B cell (primary cell): ENCODE measurements around the gene SDR9C7. TPM values are rescaled to one million over a fixed set of nuclear protein-coding genes. Genes with fewer than 3 reads are reported as not detected.

ENCODE experiments used
- ATAC-seq: fragments of 200-7000 bp; cut with Tn5 transposase; one replicate; pipeline ENCODE4 v1.10.0; 2021; ENCODE audit warnings: low read depth, mild to moderate bottlenecking, moderate number of reproducible peaks, moderate library complexity
- CTCF ChIA-PET: fragments of 350-600 bp; sonication (Branson Sonifier 250); formaldehyde crosslinking; loops from one replicate; lab custom pipeline; 2021; ENCODE audit warnings: antibody characterized with exemption, inconsistent platforms; lab: Charles Lee
- POLR2A ChIA-PET: fragments of 350-600 bp; sonication (Branson Sonifier 250); formaldehyde crosslinking; loops from one replicate; lab custom pipeline; 2021; ENCODE audit warnings: antibody characterized with exemption; lab: Charles Lee
- DNase-seq: peaks from one replicate; pipeline ENCODE4 v3.0.0; 2013
- H2AFZ ChIP-seq: 2 replicates; pipeline ENCODE4 v1.6.1; 2012; ENCODE audit warnings: mild to moderate bottlenecking, low read depth, low read length; ENCODE audit not compliant: insufficient read depth, poor library complexity, severe bottlenecking
- H3K27ac ChIP-seq, 2 donors: 1 replicate in 1 of 2; 2 replicates in 1 of 2; pipeline ENCODE4 v1.5.1; 2012 to 2013; ENCODE audit warnings: low read length in 2 of 2, mild to moderate bottlenecking in 2 of 2, moderate library complexity in 1 of 2
- H3K27me3 ChIP-seq, 4 experiments: fragments of 200-600 bp in 1 of 4; sonication (generic) in 1 of 4; replicated peaks in 1 of 4; 1 replicate in 2 of 4; 2 replicates in 2 of 4; pipeline versions ENCODE4 v1.6.1 to v1.7.0; 2013 to 2016; ENCODE audit warnings: low read length in 3 of 4, mild to moderate bottlenecking in 2 of 4, mixed read lengths in 1 of 4, moderate library complexity in 1 of 4; ENCODE audit not compliant: insufficient read depth in 4 of 4, control insufficient read depth in 3 of 4; ENCODE audit errors: control extremely low read depth in 1 of 4
- H3K36me3 ChIP-seq, 2 experiments: replicated peaks in 1 of 2; 1 replicate in 1 of 2; 2 replicates in 1 of 2; pipeline versions ENCODE4 v1.6.1 to v1.7.1; 2013; ENCODE audit warnings: low read length in 1 of 2; ENCODE audit not compliant: insufficient read depth in 2 of 2, control insufficient read depth in 1 of 2; ENCODE audit errors: control extremely low read depth in 1 of 2, extremely low read depth in 1 of 2
- H3K4me1 ChIP-seq, 2 donors: fragments of 200-600 bp in 1 of 2; sonication (generic) in 1 of 2; 1 replicate in 1 of 2; 2 replicates in 1 of 2; pipeline versions ENCODE4 v1.5.1 to v1.6.1; 2013 to 2017; ENCODE audit warnings: low read length in 2 of 2; ENCODE audit not compliant: control insufficient read depth in 2 of 2, insufficient read depth in 2 of 2
- H3K4me2 ChIP-seq: replicated peaks from 2 replicates; pipeline ENCODE3; 2012; ENCODE audit warnings: mild to moderate bottlenecking, low read depth, low read length; ENCODE audit not compliant: poor library complexity, severe bottlenecking
- H3K4me3 ChIP-seq, 5 experiments: fragments of 200-600 bp in 1 of 5; sonication (generic) in 1 of 5; 1 replicate in 3 of 5; 2 replicates in 2 of 5; pipeline versions ENCODE4 v1.5.1 to v1.7.0; 2011 to 2016; ENCODE audit warnings: low read length in 4 of 5, mild to moderate bottlenecking in 4 of 5, low read depth in 2 of 5, control low read depth in 1 of 5, moderate library complexity in 1 of 5; ENCODE audit not compliant: insufficient read depth in 1 of 5; ENCODE audit errors: control extremely low read depth in 1 of 5, extremely low read depth in 1 of 5
- H3K79me2 ChIP-seq: fragments of 200-600 bp; sonication (generic); one replicate; pipeline ENCODE4 v1.6.0; 2016; ENCODE audit warnings: low read length; ENCODE audit not compliant: control insufficient read depth, insufficient read depth
- H3K9ac ChIP-seq: fragments of 200-600 bp; sonication (generic); 2 replicates; pipeline ENCODE4 v1.6.1; 2017; ENCODE audit warnings: mild to moderate bottlenecking, low read length, moderate library complexity
- H3K9me3 ChIP-seq, 3 donors: one replicate each; pipeline versions ENCODE4 v1.6.1 to v1.7.1; 2013; ENCODE audit warnings: low read length in 2 of 3; ENCODE audit not compliant: control insufficient read depth in 2 of 3, insufficient read depth in 1 of 3; ENCODE audit errors: control extremely low read depth in 1 of 3
- H4K20me1 ChIP-seq: 2 replicates; pipeline ENCODE4 v1.6.0; 2012; ENCODE audit warnings: mild to moderate bottlenecking, low read length; ENCODE audit not compliant: insufficient read depth, control insufficient read depth, poor library complexity, severe bottlenecking
- H3K27ac Mint-ChIP-seq: one replicate; pipeline ENCODE4 v1.8.0; 2021; ENCODE audit warnings: mixed read lengths
- H3K27me3 Mint-ChIP-seq: one replicate; pipeline ENCODE4 v1.8.0; 2021; ENCODE audit warnings: mixed read lengths
- H3K4me1 Mint-ChIP-seq: one replicate; pipeline ENCODE4 v1.8.0; 2021; ENCODE audit warnings: mixed read lengths
- H3K4me3 Mint-ChIP-seq: one replicate; pipeline ENCODE4 v1.8.0; 2021; ENCODE audit warnings: mixed read lengths
- H3K9me3 Mint-ChIP-seq: one replicate; pipeline ENCODE4 v1.8.0; 2022; ENCODE audit warnings: mixed read lengths; ENCODE audit not compliant: insufficient read depth
- EZH2 ChIP-seq: IDR thresholded peaks from 2 replicates; pipeline ENCODE4 v1.6.1; 2012; ENCODE audit warnings: borderline replicate concordance, low read depth, mild to moderate bottlenecking, moderate library complexity, low read length; ENCODE audit not compliant: insufficient read depth, poor library complexity, severe bottlenecking
- WGBS: methylation state at CpG from one replicate; pipeline ENCODE4 v1.1.5; 2013; ENCODE audit warnings: missing lambda C conversion rate; ENCODE audit not compliant: insufficient coverage; 5-methylcytosine and 5-hydroxymethylcytosine counted together
- intact Hi-C: fragments of 100-400 bp; cut with micrococcal nuclease; formaldehyde crosslinking; loops from one replicate; pipeline ENCODE4 v1.10.0; 2022
- polyA plus RNA-seq: library from polyadenylated mRNA; depleted of rRNA; stranded (reverse); fragments of >200 nt; gene quantifications from 2 replicates; pipeline ENCODE4 v1.2.3, GENCODE V29; 2012
- total RNA-seq, 2 donors: library from RNA; stranded (reverse); fragments of 120-200 nt in 1 of 2; gene quantifications; 1 replicate in 1 of 2; 2 replicates in 1 of 2; pipeline versions ENCODE4 v1.2.3 to v1.2.4, GENCODE V29; 2013 to 2022
- TF ChIP-seq, protein P1 (sequence below): fragments of 200-600 bp; IDR thresholded peaks from one replicate; pipeline ENCODE4 v1.8.0; 2022; ENCODE audit warnings: antibody characterized with exemption, mild to moderate bottlenecking

SDR9C7 gene
- total and polyA plus RNA-seq, 2 donors (not counting 1 experiment from before 2014, with no cell fraction given) = not detected

DNA sequence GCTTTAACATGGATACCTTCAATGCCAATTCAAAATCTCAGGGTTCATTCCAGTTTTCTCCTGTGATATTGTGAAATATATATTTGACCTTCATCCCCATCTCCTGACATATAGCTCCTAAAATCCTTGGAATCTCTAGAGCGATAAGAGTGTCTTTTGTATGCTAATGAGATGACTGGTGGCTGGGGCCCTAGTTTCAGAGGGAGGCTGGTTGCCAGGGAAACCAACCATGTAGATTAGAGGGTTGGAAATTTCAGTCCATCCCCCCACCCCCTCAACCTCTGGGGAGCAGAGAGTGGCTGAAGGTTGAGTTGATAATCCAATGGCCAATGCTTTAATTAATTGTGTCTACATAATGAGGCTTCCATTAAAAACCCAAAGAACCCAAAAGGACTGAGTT lies 59.4 kb downstream of the SDR9C7 start:
- H3K27me3 Mint-ChIP-seq = peaks cover 42% of the 10 kb centered on the region
- Histone ChIP-seq H2AFZ (no peak overlapping the region), H3K4me2 (no peak overlapping the region), H3K27me3 (peaks cover 0 to 9% (median 4%) of the 10 kb centered on the region in 4 experiments), H3K9me3 (peaks cover 0 to 11% (median 0%) of the 10 kb centered on the region in 3 donors), H3K9ac (no peak overlapping the region), H3K79me2 (no peaks in the 10 kb centered on the region), H3K4me1 (no peaks in the 10 kb centered on the region), H3K27ac (no peak overlapping the region), H3K36me3 (no peaks in the 10 kb centered on the region), H3K4me3 (no peak overlapping the region), H4K20me1 (no peaks in the 10 kb centered on the region)
- DNase-seq = no peak
- H3K4me3 Mint-ChIP-seq = no peak overlapping the region
- no peak overlapping the region for H3K27ac Mint-ChIP-seq
- POLR2A ChIA-PET = no interaction called here
- no peak for ATAC-seq
- intact Hi-C loops = no loop called here
- WGBS = no CpG with 5 or more reads among the region's 1 CpG
- CTCF ChIA-PET = no interaction called here
- no peaks in the 10 kb centered on the region for H3K4me1 Mint-ChIP-seq
- H3K9me3 Mint-ChIP-seq = no peaks in the 10 kb centered on the region
- TF ChIP-seq, protein P1, sequence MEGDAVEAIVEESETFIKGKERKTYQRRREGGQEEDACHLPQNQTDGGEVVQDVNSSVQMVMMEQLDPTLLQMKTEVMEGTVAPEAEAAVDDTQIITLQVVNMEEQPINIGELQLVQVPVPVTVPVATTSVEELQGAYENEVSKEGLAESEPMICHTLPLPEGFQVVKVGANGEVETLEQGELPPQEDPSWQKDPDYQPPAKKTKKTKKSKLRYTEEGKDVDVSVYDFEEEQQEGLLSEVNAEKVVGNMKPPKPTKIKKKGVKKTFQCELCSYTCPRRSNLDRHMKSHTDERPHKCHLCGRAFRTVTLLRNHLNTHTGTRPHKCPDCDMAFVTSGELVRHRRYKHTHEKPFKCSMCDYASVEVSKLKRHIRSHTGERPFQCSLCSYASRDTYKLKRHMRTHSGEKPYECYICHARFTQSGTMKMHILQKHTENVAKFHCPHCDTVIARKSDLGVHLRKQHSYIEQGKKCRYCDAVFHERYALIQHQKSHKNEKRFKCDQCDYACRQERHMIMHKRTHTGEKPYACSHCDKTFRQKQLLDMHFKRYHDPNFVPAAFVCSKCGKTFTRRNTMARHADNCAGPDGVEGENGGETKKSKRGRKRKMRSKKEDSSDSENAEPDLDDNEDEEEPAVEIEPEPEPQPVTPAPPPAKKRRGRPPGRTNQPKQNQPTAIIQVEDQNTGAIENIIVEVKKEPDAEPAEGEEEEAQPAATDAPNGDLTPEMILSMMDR = no peak
- TF ChIP-seq EZH2 = no peak

DNA sequence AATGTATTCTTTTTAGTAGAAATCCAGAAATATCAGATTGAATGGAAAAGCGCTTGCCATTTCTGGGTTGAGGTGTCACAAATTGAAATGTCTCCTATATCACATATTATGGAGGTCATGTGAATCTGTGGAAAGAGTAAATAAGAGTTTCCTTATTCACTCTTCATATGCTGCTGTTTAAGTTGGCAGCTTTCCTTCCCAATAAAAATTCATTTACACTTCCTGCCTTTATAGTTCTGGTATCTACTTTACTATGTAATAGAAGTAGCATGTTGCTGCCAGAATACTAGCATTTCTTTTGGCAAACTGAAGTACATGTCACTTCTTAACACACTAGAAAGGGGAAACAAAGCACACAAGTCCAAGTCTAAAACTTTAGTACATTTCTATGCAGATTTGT lies 60.8 kb downstream of the SDR9C7 start:
- WGBS = no CpG with 5 or more reads among the region's 1 CpG
- Mint-ChIP-seq H3K4me3 (no peak overlapping the region), H3K27ac (no peak overlapping the region), H3K4me1 (no peaks in the 10 kb centered on the region), H3K9me3 (no peaks in the 10 kb centered on the region), H3K27me3 (peaks cover 42% of the 10 kb centered on the region)
- intact Hi-C loops = no loop called here
- Histone ChIP-seq H3K4me2 (no peak overlapping the region), H3K9me3 (peaks cover 0 to 4% (median 0%) of the 10 kb centered on the region in 3 donors), H3K27me3 (peaks cover 0 to 12% (median 4%) of the 10 kb centered on the region in 4 experiments), H4K20me1 (no peaks in the 10 kb centered on the region), H3K79me2 (no peaks in the 10 kb centered on the region), H2AFZ (no peak overlapping the region), H3K9ac (no peak overlapping the region), H3K36me3 (no peaks in the 10 kb centered on the region), H3K27ac (no peak overlapping the region), H3K4me1 (no peaks in the 10 kb centered on the region), H3K4me3 (no peak overlapping the region)
- ChIA-PET CTCF (no interaction called here), POLR2A (no interaction called here)
- DNase-seq (no peak), ATAC-seq (no peak)
- TF ChIP-seq EZH2 = no peak
- TF ChIP-seq, protein P1 = no peak

Other genes with a start within 250 kb of the SDR9C7 start
- 121 and 124 TPM in 2 replicates for gene PTGES3, start 246.1 kb downstream of the SDR9C7 start, total RNA-seq
- gene PTGES3, start 246.1 kb downstream of the SDR9C7 start, polyA plus RNA-seq = 35.3 and 46.7 TPM in 2 replicates
- gene NACA, start 209.1 kb downstream of the SDR9C7 start, total RNA-seq = 993 and 1,076 TPM in 2 replicates
- 351 and 1,127 TPM in 2 replicates for gene NACA, start 209.1 kb downstream of the SDR9C7 start, polyA plus RNA-seq
- gene PRIM1, start 182.1 kb downstream of the SDR9C7 start, total RNA-seq = 25.2 and 25.4 TPM in 2 replicates
- gene PRIM1, start 182.1 kb downstream of the SDR9C7 start, polyA plus RNA-seq = 14.3 and 16.9 TPM in 2 replicates
- gene HSD17B6, start 171.1 kb downstream of the SDR9C7 start, total RNA-seq = 0.89 and 3.5 TPM in 2 replicates
- 0.63 and 0.78 TPM in 2 replicates for gene HSD17B6, start 171.1 kb downstream of the SDR9C7 start, polyA plus RNA-seq
- 1.5 and 2.4 TPM in 2 replicates for gene RDH16, start 23.2 kb upstream of the SDR9C7 start, total RNA-seq
- gene RDH16, start 23.2 kb upstream of the SDR9C7 start, polyA plus RNA-seq = 1.1 and 2.0 TPM in 2 replicates
- gene ZBTB39, start 72.1 kb upstream of the SDR9C7 start, total RNA-seq = 13.9 and 15.6 TPM in 2 replicates
- gene ZBTB39, start 72.1 kb upstream of the SDR9C7 start, polyA plus RNA-seq = 5.4 TPM in 2 replicates
- not detected in 2 replicates for gene TAC3, start 82.1 kb upstream of the SDR9C7 start, total RNA-seq
- gene TAC3, start 82.1 kb upstream of the SDR9C7 start, polyA plus RNA-seq = 0.24 TPM in 1 of 2 replicates, not detected in the other
- gene MYO1A, start 115.7 kb upstream of the SDR9C7 start, total RNA-seq = 1.3 TPM in 2 replicates
- 0.19 and 0.55 TPM in 2 replicates for gene MYO1A, start 115.7 kb upstream of the SDR9C7 start, polyA plus RNA-seq
- gene NEMP1, start 144.4 kb upstream of the SDR9C7 start, total RNA-seq = 35.0 and 40.1 TPM in 2 replicates
- 13.6 and 15.4 TPM in 2 replicates for gene NEMP1, start 144.4 kb upstream of the SDR9C7 start, polyA plus RNA-seq
- gene NAB2, start 154.7 kb upstream of the SDR9C7 start, total RNA-seq = 49.0 and 52.1 TPM in 2 replicates
- gene NAB2, start 154.7 kb upstream of the SDR9C7 start, polyA plus RNA-seq = 5.8 and 6.7 TPM in 2 replicates
- 704 and 736 TPM in 2 replicates for gene STAT6, start 177.0 kb upstream of the SDR9C7 start, total RNA-seq
- 544 and 565 TPM in 2 replicates for gene STAT6, start 177.0 kb upstream of the SDR9C7 start, polyA plus RNA-seq
- gene LRP1, start 194.1 kb upstream of the SDR9C7 start, total RNA-seq = 4.1 and 5.7 TPM in 2 replicates
- gene LRP1, start 194.1 kb upstream of the SDR9C7 start, polyA plus RNA-seq = 2.0 TPM in 2 replicates
- not detected in 2 replicates for gene LRP1-AS, start 213.2 kb upstream of the SDR9C7 start, total RNA-seq
- gene LRP1-AS, start 213.2 kb upstream of the SDR9C7 start, polyA plus RNA-seq = not detected in 2 replicates